ENCODE data around the gene GNG7.
A peak's percentile ranks its signal among the peaks of the same experiment; 100 is the strongest.
"Not testable (repeated sequence)": the region's sequence is repeated elsewhere in the genome, so short reads cannot be mapped to it uniquely, and the experiment has no call there.

The GNG7 gene

DNA sequence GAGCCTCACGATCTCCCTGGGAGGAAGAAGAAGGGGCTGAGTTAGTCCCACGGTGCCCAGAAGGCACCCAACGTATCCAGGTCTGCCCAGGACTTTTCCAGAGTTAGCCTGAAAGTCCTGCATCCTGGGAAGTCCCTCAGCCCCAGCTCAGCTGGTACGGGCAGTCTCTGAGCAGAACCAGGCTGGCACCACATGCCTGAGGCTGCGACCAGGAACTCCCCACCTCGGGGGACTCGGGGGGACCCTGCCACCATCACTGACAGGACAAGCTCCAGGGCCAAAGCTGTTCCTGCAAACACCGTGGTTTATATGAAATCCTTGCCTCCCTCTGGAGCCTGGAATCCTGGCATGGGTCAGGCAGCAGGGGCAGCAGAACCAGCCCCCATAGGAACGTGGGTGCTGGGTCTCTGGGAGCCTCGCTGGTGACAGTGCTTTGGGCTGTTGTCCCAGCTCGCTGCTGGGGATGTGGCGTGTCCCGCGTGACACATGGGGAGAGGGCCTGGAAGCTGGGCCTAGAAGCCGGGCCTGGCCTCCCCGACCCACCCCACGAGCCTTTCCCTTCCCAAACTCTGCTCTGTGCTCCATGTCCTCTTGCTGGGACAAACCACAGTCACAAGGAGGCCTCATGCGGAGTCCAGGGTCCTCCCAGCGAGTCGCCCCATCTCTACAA is 55.5 kb downstream of the GNG7 start:
- DNase-seq (ENCODE audit: low read depth in 2 of 2, low spot score in 1 of 2): no peak

DNA sequence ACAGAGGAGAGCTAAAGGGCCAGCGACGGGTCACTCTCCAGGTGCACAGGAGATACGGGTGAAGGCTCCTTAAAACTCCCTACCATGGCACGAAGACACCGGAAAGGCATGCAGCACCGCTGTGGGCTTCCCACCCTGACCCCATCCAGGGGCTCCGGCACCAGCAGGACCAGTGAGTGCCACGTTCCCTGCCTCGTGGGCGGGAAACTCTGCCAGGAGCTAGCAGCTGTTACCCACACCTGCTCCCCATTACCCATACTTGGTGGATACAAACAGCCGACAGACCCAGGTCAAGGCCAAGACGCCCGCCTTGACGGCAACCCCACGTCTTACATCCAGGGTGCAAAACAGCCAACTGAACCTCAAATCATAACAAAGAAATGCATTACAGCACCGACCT is 56.7 kb downstream of the GNG7 start:
- no peak for DNase-seq (ENCODE audit: low read depth in 2 of 2, low spot score in 1 of 2)

DNA sequence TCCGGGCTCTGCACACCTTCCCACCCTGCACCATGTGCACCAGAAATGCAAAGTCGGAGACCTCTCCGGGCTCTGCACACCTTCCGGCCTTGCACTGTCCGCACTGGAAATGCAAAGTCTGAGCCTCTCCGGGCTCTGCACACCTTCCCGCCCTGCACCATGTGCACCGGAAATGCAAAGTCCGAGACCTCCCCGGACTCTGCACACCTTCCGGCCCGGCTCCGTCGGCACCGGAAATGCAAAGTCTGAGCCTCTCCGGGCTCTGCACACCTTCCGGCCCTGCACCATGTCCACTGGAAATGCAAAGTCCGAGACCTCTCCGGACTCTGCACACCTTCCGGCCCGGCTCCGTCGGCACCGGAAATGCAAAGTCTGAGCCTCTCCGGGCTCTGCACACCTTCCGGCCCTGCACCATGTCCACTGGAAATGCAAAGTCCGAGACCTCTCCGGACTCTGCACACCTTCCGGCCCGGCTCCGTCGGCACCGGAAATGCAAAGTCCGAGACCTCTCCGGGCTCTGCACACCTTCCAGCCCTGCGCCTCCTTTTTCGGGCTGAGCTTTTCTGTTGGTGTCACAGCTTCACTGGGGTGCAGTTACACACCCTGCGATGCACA is 59.3 kb downstream of the GNG7 start:
- not testable (repeated sequence) for DNase-seq (ENCODE audit: low read depth in 2 of 2, low spot score in 1 of 2)

DNA sequence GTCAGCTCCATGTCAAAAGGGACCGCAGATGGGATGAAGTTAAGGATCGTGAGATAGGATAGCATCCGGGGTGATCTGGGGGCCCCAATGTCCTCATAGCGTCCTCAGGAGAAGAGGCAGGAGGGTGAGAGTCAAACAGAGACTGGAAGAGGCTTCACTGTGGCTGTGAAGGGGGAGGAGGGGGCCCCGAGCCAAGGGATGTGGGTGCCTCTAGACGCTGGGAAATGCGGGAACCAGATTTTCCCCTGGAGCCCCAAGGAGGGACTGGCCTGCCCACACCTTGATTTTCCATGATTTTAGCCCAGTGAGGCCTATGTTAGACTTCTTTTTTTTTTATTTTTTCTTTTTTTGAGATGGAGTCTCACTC is 61.2 kb downstream of the GNG7 start:
- no peak for DNase-seq (ENCODE audit: low read depth in 2 of 2, low spot score in 1 of 2)

DNA sequence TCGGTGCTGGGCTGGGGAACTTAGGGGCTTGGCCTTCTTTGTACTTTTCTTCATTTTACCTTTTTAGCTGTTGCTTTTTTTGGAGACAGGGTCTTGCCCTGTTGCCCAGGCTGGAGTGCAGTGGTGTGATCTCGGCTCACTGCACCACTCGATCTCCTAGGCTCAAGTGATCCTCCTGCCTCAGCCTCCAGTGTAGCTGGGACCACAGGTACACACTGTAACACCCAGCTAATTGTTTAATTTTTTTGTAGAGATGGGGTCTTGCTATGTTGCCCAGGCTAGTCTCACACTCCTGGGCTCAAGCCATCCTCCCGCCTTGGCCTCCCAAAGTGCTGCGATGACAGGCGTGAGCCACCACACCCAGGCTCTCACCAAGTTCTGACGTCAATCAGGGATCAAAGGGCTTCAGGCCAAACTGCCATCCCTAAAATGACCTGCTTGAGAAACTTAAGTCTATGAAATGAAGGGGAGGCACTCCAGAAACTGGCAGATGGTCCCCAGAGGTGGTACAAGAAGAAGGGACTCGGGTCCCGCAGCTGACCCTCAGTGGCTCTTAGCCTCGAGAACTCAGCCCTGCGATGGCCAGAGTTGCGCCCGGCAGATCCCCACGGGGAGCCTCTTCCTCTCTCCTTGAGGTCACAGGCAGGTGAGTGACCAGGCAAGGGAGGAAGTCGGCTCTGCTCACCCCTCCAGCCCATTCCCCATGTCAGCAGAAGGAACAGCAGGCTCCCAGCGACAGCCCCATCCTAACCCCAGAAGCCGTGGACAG is 61.7 kb downstream of the GNG7 start:
- no peak for DNase-seq (ENCODE audit: low read depth in 2 of 2, low spot score in 1 of 2)

DNA sequence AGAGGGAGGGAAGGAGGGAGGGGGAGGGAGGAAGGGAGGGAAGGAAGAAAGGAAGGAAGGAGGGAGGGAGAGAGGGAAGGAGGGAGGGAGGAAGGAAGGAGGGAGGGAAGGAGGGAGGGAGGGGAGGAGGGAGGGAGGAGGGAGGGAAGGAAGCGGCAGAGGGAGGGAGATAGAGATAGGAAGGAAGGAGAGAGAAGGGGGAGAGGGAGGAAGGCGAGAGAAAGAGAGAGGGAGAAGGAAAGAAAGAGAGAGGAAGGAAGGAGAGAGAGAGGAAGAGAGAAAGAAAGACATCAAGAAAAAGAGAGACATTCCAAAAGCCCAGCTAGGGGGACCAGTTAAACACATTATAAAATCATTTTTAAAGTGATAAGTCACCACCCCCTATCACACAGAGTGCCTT is 62.5 kb downstream of the GNG7 start:
- DNase-seq (ENCODE audit: low read depth in 2 of 2, low spot score in 1 of 2): no peak

DNA sequence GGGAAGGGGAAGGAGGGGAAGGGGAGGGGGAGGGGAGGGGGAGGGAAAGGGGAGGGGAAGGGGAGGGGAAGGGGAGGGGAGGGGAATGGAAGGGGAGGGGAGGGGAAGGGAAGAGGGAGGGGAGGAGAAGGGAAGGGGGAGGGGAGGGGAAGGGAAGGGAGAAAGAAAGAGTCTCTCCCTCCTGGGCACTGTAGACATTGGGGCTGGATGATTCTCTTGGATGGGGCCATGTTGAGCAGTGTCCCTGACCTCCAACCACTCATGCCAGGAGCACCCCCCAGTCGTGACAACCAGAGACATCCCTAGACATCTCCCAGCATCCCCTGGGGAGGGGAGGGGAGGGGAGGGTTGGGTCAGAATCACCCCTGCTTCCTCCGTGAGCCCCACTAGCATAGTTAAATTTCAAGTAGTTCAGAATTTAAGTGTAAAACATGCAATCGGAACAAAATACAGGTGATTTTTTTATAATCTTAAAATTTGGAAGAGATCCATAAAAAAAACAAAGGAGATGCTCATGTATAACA is 64.0 kb downstream of the GNG7 start:
- DNase-seq (ENCODE audit: low read depth in 2 of 2, low spot score in 1 of 2): no peak

DNA sequence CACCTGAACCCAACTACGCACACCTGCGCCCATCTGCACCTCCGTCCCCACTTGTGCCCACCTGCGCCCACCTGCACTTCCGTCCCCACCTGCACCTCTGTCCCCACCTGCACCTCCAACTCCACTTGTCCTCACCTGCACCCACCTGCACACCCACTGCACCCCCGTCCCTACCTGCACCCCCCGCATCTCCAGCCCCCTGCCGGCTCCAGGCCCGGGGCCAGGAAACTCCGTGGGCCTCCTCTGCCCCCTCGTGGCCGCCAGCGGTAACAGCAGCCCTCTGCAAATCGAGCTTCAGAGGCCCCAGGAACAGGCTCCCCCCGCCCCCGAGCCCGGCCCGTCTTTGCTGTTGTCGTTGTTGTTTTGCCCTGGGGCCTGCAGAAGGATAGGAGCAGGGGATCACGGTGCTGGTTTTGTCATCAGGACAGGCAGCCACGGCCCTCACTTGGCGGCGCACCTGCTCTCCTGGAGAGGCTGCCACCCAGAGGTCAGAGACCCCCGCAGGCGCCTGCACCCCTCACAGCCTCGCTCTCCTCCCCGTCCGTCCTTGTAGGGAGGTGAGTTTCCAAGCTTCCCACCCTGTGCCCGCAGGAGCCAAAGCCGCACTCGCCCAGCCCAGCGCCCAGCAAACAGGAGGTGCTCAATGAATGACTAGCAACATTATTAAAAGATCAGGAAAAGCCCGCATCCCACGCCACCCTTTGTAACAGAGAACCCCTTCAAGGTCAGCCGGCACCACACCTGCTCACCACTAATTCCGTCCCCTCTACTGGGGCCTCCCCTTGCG is 65.4 kb downstream of the GNG7 start:
- peak; percentile 50 to 55 for DNase-seq (ENCODE audit: low read depth in 2 of 2, low spot score in 1 of 2)

DNA sequence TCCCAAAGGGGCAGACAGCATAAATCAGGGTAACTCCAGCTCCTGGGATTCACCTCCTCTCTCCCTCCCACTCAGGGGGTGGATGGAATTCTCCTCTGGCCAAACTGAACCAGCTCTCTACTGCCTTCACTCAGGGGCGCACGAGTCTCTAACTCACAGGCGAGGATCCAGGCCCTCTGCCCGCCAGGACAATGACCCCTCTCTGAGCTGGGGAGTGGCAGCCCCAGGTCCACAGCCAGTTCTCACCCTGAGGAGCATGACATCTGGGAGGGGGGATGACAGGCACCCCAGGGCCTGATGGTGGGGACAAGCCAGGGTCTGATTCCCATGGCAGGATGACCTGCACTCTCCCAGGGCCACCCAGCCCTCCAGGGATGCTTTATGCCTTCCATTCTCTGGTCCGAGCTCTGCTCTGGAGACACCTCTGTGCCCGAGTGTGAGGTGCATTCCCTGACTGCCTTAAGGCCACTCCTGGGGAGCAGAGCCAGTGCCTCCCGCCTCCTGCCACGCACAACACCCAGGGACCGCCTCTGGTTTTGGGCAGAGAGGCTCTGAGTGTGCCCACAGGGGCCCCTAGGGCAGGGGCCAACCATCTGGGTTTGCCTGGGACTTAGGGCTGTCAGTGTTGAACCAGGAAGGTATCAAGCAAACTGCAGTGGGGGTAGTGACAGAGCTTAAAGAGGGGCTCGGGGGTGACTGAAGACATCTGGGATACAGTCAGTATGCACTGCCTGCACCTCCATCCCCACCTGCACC is 66.2 kb downstream of the GNG7 start:
- no peak for DNase-seq (ENCODE audit: low read depth in 2 of 2, low spot score in 1 of 2)

DNA sequence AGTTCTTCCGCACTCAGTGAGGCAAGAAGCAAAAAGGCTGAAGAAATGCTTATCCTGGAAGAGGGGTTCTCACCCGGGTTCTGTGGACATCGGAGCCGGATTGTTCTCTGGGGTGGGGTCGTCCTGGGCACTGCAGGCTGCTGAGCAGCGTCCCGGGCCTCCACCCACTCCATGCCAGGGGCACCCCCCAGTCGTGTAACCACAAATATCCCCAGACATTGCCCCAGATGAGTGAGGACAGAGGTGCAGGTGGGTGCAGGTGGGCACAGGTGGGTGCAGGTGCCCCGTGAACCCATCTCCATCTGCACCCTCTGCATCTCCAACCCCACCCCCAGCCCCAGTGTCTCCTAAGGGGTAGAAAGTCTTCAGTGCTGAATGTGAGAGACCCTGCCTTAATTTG is 67.5 kb downstream of the GNG7 start:
- no peak for DNase-seq (ENCODE audit: low read depth in 2 of 2, low spot score in 1 of 2)

DNA sequence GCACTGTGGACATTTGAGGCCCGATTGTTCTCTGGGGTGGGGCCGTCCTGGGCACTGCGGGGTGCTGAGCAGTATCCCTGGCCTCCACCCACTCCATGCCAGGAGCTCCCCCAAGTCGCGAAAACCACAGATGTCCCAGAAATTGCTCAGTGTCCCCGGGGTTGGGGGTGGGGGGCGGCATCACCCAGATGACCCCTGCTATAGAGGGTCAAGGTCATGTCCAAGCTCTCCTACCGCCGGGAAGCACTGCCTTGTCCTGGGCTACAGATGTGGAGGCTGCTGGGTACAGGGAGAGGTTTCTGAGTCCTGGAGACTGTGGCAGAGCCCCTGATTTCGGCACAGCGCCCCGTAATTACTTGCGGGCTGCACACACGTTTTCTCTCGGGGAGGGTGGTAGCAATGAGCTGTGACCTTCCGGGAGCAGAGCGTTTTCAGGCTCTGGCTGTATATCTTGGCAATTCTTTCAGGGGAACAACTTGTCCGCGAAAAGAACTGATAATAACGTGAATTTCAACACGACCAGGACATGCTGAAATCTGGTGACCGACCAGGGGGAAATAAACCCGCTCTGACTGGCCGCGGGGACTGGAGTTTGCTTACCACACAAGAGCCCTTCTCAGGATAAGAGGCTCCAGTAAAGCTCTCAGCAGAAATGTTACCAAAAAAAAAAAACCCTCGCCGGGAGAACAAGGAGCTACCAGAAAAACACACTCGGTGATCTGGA is 68.1 kb downstream of the GNG7 start:
- DNase-seq (ENCODE audit: low read depth in 2 of 2, low spot score in 1 of 2): no peak

DNA sequence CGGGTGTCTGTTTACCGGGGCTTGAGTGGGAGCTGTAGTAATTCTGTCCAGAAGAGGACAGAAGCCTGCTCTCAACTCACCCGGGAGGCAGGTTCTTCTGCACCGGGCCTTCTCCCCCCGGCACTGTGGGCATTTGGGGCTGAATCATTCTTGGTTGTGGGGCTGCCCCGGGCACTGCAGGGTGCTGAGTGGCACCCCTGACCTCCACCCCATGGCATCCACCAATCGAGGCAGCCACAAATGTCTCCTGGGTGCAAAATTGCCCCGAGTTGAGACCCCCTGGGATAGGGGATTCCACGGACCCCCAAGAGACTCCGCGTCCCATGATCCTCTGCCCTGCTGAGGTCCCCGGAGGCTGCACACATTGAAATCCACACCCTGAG is 68.8 kb downstream of the GNG7 start:
- DNase-seq (ENCODE audit: low read depth in 2 of 2, low spot score in 1 of 2): no peak

DNA sequence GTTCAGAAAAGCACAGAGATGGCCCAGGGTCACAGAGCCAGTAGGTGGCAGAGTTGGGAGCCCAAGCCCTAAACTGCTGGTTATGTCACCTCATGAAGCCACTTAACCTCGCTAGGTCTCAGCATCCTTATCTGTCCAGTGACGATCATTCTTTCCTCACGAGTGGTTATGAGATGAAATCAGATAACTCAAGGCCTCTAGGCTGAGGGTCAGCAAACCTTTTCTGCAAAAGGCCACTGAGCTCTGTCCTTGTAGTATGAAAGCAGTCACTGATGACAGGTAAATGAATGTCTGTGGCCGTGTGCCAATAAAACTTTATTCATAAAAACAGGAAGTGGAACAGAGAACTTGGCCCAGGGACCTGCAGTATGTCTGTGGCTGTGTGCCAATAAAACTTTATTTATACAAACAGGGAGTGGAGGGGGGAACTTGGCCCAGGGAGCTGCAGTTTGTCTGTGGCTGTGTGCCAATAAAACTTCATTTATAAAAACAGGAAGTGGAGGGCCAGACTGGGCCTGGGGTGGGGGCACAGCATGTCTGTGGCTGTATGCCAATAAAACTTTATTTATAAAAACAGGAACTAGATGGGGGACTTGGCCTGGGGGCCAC is 71.2 kb downstream of the GNG7 start:
- DNase-seq (ENCODE audit: low read depth in 2 of 2, low spot score in 1 of 2): no peak

DNA sequence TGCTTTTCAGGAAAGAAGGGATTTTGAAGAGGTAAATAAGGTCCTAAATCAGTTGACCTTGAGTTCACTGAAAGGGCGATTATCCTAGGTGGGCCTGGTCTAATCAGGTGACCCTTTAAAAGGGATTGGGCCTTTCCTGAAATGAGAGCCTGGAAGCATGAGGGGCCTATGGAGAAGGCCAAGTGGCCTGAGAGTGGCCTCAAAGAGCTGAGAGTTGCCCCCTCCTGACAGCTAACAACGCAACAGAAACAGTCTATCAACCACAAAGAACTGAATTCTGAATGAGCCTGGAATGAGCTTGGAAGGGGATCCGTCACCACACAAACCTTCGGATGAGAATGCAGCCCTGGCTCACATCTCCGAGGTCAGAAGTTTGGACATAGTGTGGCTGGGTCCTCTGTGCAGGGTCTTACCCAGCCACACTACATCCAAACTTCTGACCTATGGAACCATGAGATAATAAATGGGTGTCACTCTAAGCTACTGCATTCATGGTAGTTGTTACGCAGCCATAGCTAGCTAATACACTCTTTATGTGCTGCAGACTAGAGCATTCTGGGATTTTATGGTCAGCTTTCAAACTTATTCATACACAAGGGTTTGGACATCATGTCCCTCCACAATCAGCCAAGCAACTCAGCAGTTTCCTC is 72.0 kb downstream of the GNG7 start:
- no peak for DNase-seq (ENCODE audit: low read depth in 2 of 2, low spot score in 1 of 2)

DNA sequence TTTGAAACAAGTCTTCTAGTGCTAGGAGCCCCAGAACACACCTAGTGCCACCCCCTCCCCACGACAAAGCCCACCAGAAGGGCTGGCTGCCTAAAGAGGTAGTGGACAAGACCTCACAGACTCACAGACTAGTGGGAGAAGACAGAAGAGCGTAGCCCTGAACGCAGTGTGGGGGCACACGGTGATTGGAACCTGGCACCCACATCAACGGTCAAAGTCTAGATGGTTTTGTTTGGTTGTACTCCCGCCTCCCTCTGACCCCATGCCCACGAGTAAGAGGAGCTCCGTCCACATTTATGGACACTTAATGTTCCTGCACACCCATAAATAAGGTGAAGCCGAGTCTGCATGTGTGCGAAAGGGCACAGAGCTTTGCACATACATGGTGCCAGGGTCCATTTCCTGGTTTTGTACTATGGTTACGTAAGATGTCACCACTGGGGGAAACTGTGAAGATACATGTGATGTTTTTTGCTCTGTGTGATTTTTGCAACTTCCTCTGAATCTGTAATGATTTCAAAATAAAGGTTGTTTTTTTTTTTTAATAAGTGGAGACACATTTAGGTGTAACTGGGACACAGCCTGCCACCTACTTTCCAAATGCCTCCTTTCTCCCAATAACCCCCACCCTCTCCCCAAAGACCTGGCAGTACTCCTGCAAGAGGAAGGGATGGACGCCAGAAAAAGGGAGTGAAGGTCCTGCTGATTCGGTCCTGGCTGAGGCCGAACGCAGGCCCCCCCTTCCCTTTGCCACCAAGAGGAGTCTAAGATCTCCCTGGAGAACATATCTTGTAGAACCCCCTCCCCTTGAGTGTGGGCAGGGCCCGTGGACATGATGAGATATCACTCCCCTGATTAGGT is 72.8 kb downstream of the GNG7 start:
- DNase-seq (ENCODE audit: low read depth in 2 of 2, low spot score in 1 of 2): no peak

DNA sequence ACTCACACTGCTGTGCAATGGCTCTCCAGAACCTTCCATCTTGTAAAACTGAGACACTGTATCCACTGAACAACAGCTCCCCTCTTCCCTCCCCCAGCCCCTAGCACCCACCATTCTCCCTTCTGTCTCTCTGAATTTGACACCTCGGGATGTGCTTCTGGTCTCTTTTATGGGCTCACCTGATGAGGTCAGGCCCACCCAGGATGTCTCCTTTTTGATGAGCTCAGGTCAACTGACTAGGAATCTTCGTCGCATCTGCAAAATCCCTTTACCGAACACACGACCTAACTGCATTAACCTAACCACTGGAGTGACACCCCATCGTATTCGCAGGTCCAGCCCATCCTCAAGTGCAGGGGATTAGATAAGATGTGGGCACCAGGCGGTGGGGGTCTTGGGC is 73.9 kb downstream of the GNG7 start:
- no peak for DNase-seq (ENCODE audit: low read depth in 2 of 2, low spot score in 1 of 2)

DNA sequence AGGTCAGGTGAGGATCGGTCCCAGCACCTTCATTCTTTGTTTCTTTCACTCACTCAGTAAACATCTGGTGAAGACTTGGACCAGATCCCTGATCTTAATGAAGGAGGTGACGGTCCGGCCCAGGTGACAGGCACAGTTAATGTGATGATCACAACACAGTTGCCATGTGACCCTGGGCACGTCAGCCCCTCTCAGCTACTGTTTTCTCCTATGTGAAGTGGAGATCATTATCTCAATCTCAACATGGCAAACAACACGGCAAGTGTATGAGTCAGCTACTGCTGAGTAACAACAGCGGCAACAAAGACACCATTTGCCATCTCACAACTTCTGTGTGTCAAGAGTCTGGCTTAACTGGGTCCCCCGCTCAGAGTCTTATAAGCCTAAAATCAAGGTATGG is 74.6 kb downstream of the GNG7 start:
- no peak for DNase-seq (ENCODE audit: low read depth in 2 of 2, low spot score in 1 of 2)

DNA sequence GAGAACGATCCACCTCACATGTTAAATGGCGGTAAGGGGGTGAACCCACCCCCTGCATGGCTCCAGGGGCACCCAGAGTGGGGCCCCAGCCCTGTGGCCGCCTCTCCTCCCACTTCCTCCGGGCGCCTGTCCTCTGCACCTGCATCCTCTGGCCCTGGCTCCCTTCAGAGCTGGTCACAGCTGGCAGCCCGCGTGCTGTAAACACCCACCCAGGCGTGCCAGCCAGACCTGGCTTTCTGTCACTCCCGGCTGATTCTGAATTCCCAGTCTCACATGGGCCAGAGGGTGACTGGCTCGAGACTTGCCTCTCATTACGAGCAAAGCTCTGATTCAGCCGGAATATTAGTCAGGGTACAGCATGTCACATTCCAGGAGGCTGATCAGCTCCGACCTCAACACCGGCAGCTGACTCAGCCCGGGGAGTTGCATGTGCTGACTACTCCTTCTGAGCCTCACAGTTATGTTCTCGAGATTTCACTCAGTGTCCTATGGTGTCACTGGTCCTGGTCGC is 75.1 kb downstream of the GNG7 start:
- DNase-seq (ENCODE audit: low read depth in 2 of 2, low spot score in 1 of 2): no peak
